HepG2 (cell line): ENCODE results near the gene POU3F1. TPM values are rescaled to one million over a fixed set of nuclear protein-coding genes. Genes with fewer than 3 reads are reported as not detected.
A peak's percentile ranks its signal among the peaks of the same experiment; 100 is the strongest.

Experiments used
- ATAC-seq: fragments of 200-7000 bp; cut with Tn5 transposase; 3 replicates; pipeline ENCODE4 v1.9.1; 2020; ENCODE audit warnings: mild to moderate bottlenecking, moderate library complexity
- BruUV-seq: library from RNA; stranded (reverse); fragments of 400-500 nt; replicated peaks from 2 replicates; lab custom pipeline; 2021; lab: Mats Ljungman, UMichigan
- CTCF ChIA-PET: fragments of 300-600 bp; formaldehyde crosslinking; extraction: SDS; loops from one replicate; lab custom pipeline; 2021; ENCODE audit warnings: low total read pairs, inconsistent platforms, low intra/inter-chr PET ratio; lab: Yijun Ruan, JAX
- POLR2A ChIA-PET: fragments of 350-600 bp; sonication (Branson Sonifier 250); formaldehyde crosslinking; loops from one replicate; lab custom pipeline; 2020; ENCODE audit warnings: antibody characterized with exemption, inconsistent platforms; lab: Yijun Ruan, JAX
- DNase-seq: peaks from one replicate; pipeline ENCODE4 v3.0.0-alpha.2; 2015; ENCODE audit warnings: low spot score
- FAIRE-seq: peaks from 3 replicates; lab custom pipeline; 2011; peaks lifted over from hg19 to GRCh38; lab: Jason Lieb, UNC
- H2AFZ ChIP-seq: one replicate; pipeline ENCODE4 v1.6.1; 2011; ENCODE audit warnings: low read length, inconsistent platforms
- H3K27ac ChIP-seq: fragments of 300-600 bp; 3 replicates; pipeline ENCODE4 v1.8.0; 2011; ENCODE audit warnings: mixed run types, mild to moderate bottlenecking, mixed read lengths, low read length, inconsistent platforms; ENCODE audit not compliant: insufficient read depth; ENCODE audit errors: extremely low read length
- H3K27me3 ChIP-seq, 2 experiments: fragments of 200-600 bp in 1 of 2; 2 replicates in 1 of 2; 3 replicates in 1 of 2; pipeline versions ENCODE4 v1.6.0 to v1.8.0; 2011; ENCODE audit warnings: low read length in 2 of 2, mild to moderate bottlenecking in 2 of 2, moderate library complexity in 2 of 2, inconsistent platforms in 1 of 2; ENCODE audit not compliant: insufficient read depth in 2 of 2, control insufficient read depth in 1 of 2
- H3K36me3 ChIP-seq, 2 experiments: fragments of 200-600 bp in 1 of 2; replicated peaks in 1 of 2; 2 replicates in 1 of 2; 3 replicates in 1 of 2; pipeline versions ENCODE4 v1.5.1 to v1.8.0; 2011; ENCODE audit warnings: low read length in 2 of 2, inconsistent platforms in 1 of 2; ENCODE audit not compliant: insufficient read depth in 2 of 2, control insufficient read depth in 1 of 2
- H3K4me1 ChIP-seq: 2 replicates; pipeline ENCODE4 v1.5.1; 2012; ENCODE audit warnings: low read length, inconsistent platforms; ENCODE audit not compliant: insufficient read depth
- H3K4me2 ChIP-seq: 2 replicates; pipeline ENCODE4 v1.6.0; 2011; ENCODE audit warnings: low read depth, low read length, inconsistent platforms
- H3K4me3 ChIP-seq, 3 experiments: fragments of 200-600 bp in 1 of 3; sonication (generic), shearing (Covaris generic) in 1 of 3; replicated peaks in 1 of 3; 2 replicates each; pipeline ENCODE4 v1.5.1; 2011 to 2016; ENCODE audit warnings: low read length in 3 of 3, inconsistent platforms in 2 of 3, low read depth in 2 of 3, mild to moderate bottlenecking in 2 of 3, control low read depth in 1 of 3, mixed read lengths in 1 of 3; ENCODE audit not compliant: insufficient read depth in 1 of 3
- H3K79me2 ChIP-seq: one replicate; pipeline ENCODE4 v1.6.1; 2011; ENCODE audit warnings: low read length, inconsistent platforms; ENCODE audit not compliant: insufficient read depth
- H3K9ac ChIP-seq: 2 replicates; pipeline ENCODE4 v1.6.0; 2011; ENCODE audit warnings: mild to moderate bottlenecking, low read depth, low read length, inconsistent platforms; ENCODE audit not compliant: insufficient read depth
- H3K9me3 ChIP-seq: 2 replicates; pipeline ENCODE4 v1.5.1; 2012; ENCODE audit warnings: mild to moderate bottlenecking, low read length
- H4K20me1 ChIP-seq: 2 replicates; pipeline ENCODE4 v1.6.0; 2011; ENCODE audit warnings: inconsistent platforms, mild to moderate bottlenecking, low read length, moderate library complexity; ENCODE audit not compliant: insufficient read depth
- ARNTL ChIP-seq: sonication (generic); formaldehyde crosslinking; IDR thresholded peaks from 2 replicates; pipeline ENCODE4 v1.4.0; 2020; ENCODE audit warnings: mild to moderate bottlenecking, missing genetic modification reagents
- EP300 ChIP-seq, 3 experiments: sonication (generic) in 1 of 3; formaldehyde crosslinking in 1 of 3; IDR thresholded peaks; 2 replicates each; pipeline versions ENCODE4 v1.5.1 to v1.6.1; 2011 to 2020; ENCODE audit warnings: low read depth in 2 of 3, low read length in 2 of 3, borderline replicate concordance in 1 of 3, improper control_type of control experiment in 1 of 3, mild to moderate bottlenecking in 1 of 3, missing genetic modification reagents in 1 of 3, moderate library complexity in 1 of 3
- GABPB1 ChIP-seq: IDR thresholded peaks from 2 replicates; pipeline ENCODE4 v1.6.1; 2016; ENCODE audit warnings: mild to moderate bottlenecking, missing genetic modification reagents, moderate library complexity, missing compliant biosample characterization
- MAFF ChIP-seq: IDR thresholded peaks from 2 replicates; pipeline ENCODE4 v1.6.1; 2011; ENCODE audit warnings: low read depth, low read length, improper control_type of control experiment
- MYC ChIP-seq: sonication (generic); formaldehyde crosslinking; IDR thresholded peaks from 2 replicates; pipeline ENCODE4 v1.9.0; 2021; ENCODE audit warnings: missing genetic modification reagents, borderline replicate concordance
- RBAK ChIP-seq: sonication (generic); formaldehyde crosslinking; IDR thresholded peaks from 2 replicates; pipeline ENCODE4 v1.5.1; 2020; ENCODE audit warnings: mild to moderate bottlenecking, missing genetic modification reagents
- THAP9 ChIP-seq: sonication (generic); formaldehyde crosslinking; IDR thresholded peaks from 2 replicates; pipeline ENCODE4; 2020; ENCODE audit warnings: missing genetic modification reagents, mild to moderate bottlenecking, borderline replicate concordance
- ZBTB1 ChIP-seq: sonication (generic); formaldehyde crosslinking; IDR thresholded peaks from 2 replicates; pipeline ENCODE4 v1.4.0; 2020; ENCODE audit warnings: missing genetic modification reagents, borderline replicate concordance
- ZNF263 ChIP-seq: sonication (generic); formaldehyde crosslinking; IDR thresholded peaks from 2 replicates; pipeline ENCODE4 v1.4.0; 2020; ENCODE audit warnings: missing genetic modification reagents
- ZNF30 ChIP-seq: sonication (generic); formaldehyde crosslinking; IDR thresholded peaks from 2 replicates; pipeline ENCODE4 v1.5.0; 2020; ENCODE audit warnings: mild to moderate bottlenecking, missing genetic modification reagents
- ZNF329 ChIP-seq: sonication (generic); formaldehyde crosslinking; IDR thresholded peaks from 2 replicates; pipeline ENCODE4 v1.9.0; 2021; ENCODE audit warnings: low read depth, mild to moderate bottlenecking, missing genetic modification reagents
- ZNF333 ChIP-seq: sonication (generic); formaldehyde crosslinking; IDR thresholded peaks from 2 replicates; pipeline ENCODE4 v1.4.0; 2020; ENCODE audit warnings: mild to moderate bottlenecking, missing genetic modification reagents, borderline replicate concordance
- ZNF530 ChIP-seq: sonication (generic); formaldehyde crosslinking; IDR thresholded peaks from 2 replicates; pipeline ENCODE4 v1.5.0; 2020; ENCODE audit warnings: low read depth, mild to moderate bottlenecking, missing genetic modification reagents
- WGBS: methylation state at CpG from one replicate; pipeline ENCODE4 v1.1.6; 2017; ENCODE audit warnings: low lambda C conversion rate; 5-methylcytosine and 5-hydroxymethylcytosine counted together
- in situ Hi-C: cut with HindIII; loops from 2 replicates; pipeline ENCODE4 v1.10.0; 2017; ENCODE audit warnings: low pct_unique_long_range_greater_than_20kb; ENCODE audit not compliant: extremely low pct_ligation_motif_present
- intact Hi-C: fragments of 100-400 bp; cut with micrococcal nuclease; formaldehyde crosslinking; loops from one replicate; pipeline ENCODE4 v1.10.0; 2022; ENCODE audit not compliant: unreplicated experiment
- polyA plus RNA-seq, 8 experiments: library from polyadenylated mRNA; depleted of rRNA in 3 of 8; stranded (reverse) in 7 of 8; unstranded in 1 of 8; fragments of >200 nt; fragmentation: Illumina TruSeq in 4 of 8; extraction: Trizol in 4 of 8; gene quantifications; 2 replicates each; pipeline versions ENCODE4 v1.2.1 to v1.2.3, GENCODE V29; 2011 to 2016; ENCODE audit warnings: low read depth in 4 of 8, missing spikeins in 1 of 8, mixed read lengths in 1 of 8; ENCODE audit not compliant: insufficient read depth in 1 of 8
- total RNA-seq, 5 experiments: library from RNA; depleted of rRNA; stranded (reverse); fragments of >200 nt; fragmentation: Illumina TruSeq; extraction: Trizol; gene quantifications; 2 replicates each; pipeline ENCODE4 v1.2.3, GENCODE V29; 2016; ENCODE audit warnings: low read depth in 1 of 5
- TF ChIP-seq, protein P1 (sequence below): sonication (generic); formaldehyde crosslinking; IDR thresholded peaks from 2 replicates; pipeline ENCODE4 v1.5.1; 2020; ENCODE audit warnings: missing genetic modification reagents, mild to moderate bottlenecking, borderline replicate concordance
- TF ChIP-seq, protein P2 (sequence below): sonication (generic); formaldehyde crosslinking; IDR thresholded peaks from 2 replicates; pipeline ENCODE4 v1.8.1; 2023; ENCODE audit warnings: mild to moderate bottlenecking, missing genetic modification reagents, borderline replicate concordance

The POU3F1 gene
- total and polyA plus RNA-seq, 2 of the 13 experiments (the other 11 are each of a cell fraction or from before 2014, with no cell fraction given): not detected

- Histone ChIP-seq H3K27ac (no peak overlapping the region), H4K20me1 (0 out of 2 replicates have a peak, but pooled peaks cover 2% of the 10 kb centered on the region), H3K4me2 (peak overlapping the region; percentile 70), H3K79me2 (no peaks in the 10 kb centered on the region), H3K9me3 (no peaks in the 10 kb centered on the region), H3K4me1 (peaks cover 22% of the 10 kb centered on the region), H3K9ac (no peak overlapping the region), H3K4me3 (peak overlapping the region; percentile 32 to 70 (median 59); a peak in 4 of 6 replicates), H3K36me3 (no peaks in the 10 kb centered on the region), H2AFZ (no peak overlapping the region), H3K27me3 (peaks cover 10 to 62% of the 10 kb centered on the region in 2 experiments)
- 2% methylated on average over 11 of the region's 99 CpGs for WGBS
- intact Hi-C loops (no loop called here), in situ Hi-C loops (no loop called here)
- peak; percentile 47 for DNase-seq
- no TSS peak for BruUV-seq
- ATAC-seq: peak; percentile 82
- FAIRE-seq: no peak
- ChIA-PET POLR2A (interaction anchor here (1.1 to 1.3 kb wide), 2 partner anchors 17 to 35 kb away, joined by 3 read pairs; partner anchors contain the start of gene UTP11), CTCF (no interaction called here)
- TF ChIP-seq ARNTL (CRISPR knock-in tag) (peak; percentile 53; the same call in 1 of the 2 replicates), ZNF329 (CRISPR knock-in tag) (peak; percentile 22; the same call in 1 of the 2 replicates), GABPB1 (CRISPR knock-in tag) (peak; percentile 28; the same call in 1 of the 2 replicates), THAP9 (CRISPR knock-in tag) (no peak), ZBTB1 (no peak), ZNF530 (CRISPR knock-in tag) (no peak), ZNF263 (CRISPR knock-in tag) (0 out of 2 replicates have a peak, but pooled peaks have one; percentile 14), ZNF30 (CRISPR knock-in tag) (peak; percentile 73; the same call in 1 of the 2 replicates), ZNF333 (CRISPR knock-in tag) (no peak), MYC (CRISPR knock-in tag) (0 out of 2 replicates have a peak, but pooled peaks have one; percentile 6), RBAK (CRISPR knock-in tag) (no peak), MAFF (no peak), EP300 (IDR thresholded peaks at IDR 0.05; ENCODE audit: low read depth in 2 of 2, low read length in 2 of 2) (no peak), EP300 (CRISPR knock-in tag; IDR thresholded peaks at IDR 0.05; ENCODE audit: borderline replicate concordance) (no peak)
- TF ChIP-seq, protein P1, sequence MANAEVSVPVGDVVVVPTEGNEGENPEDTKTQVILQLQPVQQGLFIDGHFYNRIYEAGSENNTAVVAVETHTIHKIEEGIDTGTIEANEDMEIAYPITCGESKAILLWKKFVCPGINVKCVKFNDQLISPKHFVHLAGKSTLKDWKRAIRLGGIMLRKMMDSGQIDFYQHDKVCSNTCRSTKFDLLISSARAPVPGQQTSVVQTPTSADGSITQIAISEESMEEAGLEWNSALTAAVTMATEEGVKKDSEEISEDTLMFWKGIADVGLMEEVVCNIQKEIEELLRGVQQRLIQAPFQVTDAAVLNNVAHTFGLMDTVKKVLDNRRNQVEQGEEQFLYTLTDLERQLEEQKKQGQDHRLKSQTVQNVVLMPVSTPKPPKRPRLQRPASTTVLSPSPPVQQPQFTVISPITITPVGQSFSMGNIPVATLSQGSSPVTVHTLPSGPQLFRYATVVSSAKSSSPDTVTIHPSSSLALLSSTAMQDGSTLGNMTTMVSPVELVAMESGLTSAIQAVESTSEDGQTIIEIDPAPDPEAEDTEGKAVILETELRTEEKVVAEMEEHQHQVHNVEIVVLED (CRISPR knock-in tag): peak; percentile 33; the same call in 1 of the 2 replicates
- TF ChIP-seq, protein P2, sequence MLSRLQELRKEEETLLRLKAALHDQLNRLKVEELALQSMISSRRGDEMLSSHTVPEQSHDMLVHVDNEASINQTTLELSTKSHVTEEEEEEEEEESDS (CRISPR knock-in tag): 0 out of 2 replicates have a peak, but pooled peaks have one; percentile 29
Observed at GRCh38 chr1:38046884-38047602, 450 bp upstream of the POU3F1 start.
